Activated T-cell treated with anti-CD3 and anti-CD28 coated beads for 48 hours (primary cell): ENCODE results near the gene MCHR1.
A peak's percentile ranks its signal among the peaks of the same experiment; 100 is the strongest.

Experiments used
- DNase-seq: peaks from one replicate; pipeline ENCODE4 v3.0.0-alpha.2; 2020; ENCODE audit warnings: low read depth

Gene MCHR1, protein sequence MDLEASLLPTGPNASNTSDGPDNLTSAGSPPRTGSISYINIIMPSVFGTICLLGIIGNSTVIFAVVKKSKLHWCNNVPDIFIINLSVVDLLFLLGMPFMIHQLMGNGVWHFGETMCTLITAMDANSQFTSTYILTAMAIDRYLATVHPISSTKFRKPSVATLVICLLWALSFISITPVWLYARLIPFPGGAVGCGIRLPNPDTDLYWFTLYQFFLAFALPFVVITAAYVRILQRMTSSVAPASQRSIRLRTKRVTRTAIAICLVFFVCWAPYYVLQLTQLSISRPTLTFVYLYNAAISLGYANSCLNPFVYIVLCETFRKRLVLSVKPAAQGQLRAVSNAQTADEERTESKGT

DNA sequence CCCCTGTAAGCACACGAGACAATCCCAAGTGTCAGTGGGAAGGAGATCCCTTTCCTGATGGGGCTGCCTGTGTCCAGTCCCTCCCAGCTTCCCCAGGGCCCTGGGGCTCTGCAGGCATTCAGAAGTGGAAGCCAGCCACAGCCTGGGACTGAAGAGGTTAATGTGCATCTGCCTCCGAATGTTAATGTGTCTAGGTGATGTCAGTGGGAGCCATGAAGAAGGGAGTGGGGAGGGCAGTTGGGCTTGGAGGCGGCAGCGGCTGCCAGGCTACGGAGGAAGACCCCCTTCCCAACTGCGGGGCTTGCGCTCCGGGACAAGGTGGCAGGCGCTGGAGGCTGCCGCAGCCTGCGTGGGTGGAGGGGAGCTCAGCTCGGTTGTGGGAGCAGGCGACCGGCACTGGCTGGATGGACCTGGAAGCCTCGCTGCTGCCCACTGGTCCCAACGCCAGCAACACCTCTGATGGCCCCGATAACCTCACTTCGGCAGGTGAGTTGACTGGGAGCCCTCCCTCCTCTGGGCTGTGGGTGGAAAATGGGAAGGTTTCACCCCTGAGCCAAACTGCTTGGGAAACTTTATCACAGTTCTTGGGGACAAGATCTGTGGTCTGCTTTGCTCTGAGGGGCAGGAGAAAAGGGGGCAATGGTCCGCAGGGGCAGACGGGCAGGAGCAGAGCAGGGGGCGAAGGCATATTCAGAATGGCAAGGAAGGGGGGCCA is at the start of gene MCHR1:
MCHR1 (plus strand) TSS at position 236 of the 715 bp plus-strand sequence; CDS start at position 405, 169 bp downstream.
- no peak for DNase-seq

DNA sequence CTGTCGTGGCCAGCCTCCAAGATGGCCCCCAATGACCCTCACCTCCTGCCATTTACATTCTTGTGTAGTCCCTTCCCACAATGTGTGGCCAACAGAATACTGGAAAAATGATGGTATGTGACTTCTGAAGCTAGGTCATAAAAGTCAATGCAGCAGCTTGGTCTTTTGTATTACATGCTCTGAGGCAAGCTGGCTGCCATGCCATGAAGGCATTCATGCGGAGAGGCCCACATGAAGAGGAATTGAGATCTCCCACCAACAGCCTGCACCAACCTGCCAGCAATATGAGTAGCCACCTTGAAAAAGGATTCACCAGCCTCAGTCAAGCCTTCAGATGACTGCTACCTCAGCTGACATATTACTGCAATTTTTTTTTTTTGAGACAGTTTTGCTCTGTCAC is 47.4 kb upstream of the MCHR1 start:
- no peak for DNase-seq

DNA sequence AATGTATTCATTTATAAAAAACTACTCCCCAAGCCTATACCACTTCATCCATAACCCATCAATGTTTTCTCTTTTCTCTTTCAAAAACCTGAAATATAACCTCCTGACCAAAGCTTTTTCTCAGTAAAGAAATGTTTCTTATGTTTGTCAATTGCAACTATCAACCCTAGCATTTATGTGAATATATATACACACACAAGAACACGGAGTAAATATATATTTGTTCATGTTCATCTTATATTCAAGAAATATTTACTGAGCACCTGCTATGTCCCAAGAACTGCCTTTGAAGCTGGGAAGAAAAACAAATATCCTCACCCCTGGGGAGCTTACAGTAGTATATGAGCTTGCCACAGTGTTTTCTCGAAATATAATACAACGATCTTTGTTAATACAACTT is 46.2 kb upstream of the MCHR1 start:
- DNase-seq: no peak

DNA sequence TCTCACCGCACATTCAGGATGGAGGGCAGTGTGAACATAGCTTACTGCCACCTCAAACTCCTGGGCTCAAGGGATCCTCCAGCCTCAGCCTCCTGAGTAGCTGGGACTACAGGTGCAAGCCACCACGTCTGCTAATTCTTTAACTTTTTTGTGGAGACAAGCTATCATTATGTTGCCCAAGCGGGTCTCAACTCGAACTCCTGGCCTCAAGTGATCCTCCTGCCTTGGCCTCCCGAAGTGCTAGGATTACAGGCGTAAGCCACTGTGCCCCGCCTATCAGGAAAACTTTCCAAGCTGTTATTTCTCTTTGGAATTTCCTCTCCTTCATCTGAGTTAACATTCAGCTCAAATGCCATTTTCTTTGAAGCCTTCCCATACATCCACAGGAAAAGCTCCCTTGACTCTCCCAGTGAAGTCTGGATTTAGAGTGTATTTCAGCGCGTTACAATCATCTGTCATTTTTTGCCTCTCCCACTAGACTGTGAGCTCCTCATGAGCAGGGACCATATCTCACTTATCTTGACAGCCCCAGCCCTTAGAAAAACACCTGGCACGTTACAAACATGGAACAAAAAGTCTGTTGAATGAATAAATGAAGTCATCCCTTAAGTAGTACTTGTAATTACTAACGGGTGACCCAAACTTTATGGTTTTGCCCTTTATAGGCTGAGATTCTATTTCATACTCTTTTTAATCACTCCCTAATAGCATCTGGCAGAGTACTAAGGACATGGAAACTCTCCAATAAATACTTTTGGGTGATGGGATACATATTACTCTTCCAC is 45.0 kb upstream of the MCHR1 start:
- no peak for DNase-seq

DNA sequence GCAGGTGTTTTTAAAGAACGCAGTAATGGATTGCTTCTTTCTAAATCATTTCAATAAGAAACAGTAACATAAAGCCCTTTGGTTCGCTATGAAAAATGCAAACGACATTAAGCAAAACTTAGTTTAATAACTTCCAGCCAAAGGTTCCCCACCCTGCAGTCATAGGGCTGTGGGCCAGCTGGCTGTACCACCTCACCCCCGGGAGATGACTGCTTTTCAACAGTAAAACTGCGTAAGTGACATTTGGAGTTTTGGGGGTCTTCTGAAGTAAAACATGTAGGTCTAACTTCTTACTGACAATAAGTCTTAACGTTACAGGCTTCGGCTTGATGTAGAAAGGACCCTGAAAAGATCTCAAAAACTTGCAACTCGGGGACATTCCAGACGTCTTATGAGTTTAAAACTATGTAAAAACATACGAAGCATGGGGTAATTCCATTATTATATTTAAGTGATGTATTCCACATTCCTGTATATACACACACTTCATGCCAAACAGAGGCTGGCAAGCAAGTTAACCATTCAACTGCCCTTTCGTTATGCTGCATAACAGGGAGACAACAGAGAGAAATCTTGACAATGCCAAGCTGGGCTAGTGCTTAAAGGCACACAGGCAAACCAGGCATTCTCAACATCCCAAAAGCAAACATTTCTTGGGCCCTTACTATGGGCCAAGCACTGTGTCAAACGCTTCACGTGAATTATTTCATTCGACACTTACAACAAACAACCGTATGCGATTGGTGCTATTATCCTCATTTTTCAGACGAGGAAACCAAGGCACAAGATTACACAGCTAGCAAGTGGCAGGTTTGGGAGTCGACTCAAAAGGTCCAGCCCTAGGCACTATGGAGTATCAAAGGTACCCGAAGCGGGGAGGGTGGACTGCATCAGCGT is 44.0 kb upstream of the MCHR1 start:
- DNase-seq: no peak

DNA sequence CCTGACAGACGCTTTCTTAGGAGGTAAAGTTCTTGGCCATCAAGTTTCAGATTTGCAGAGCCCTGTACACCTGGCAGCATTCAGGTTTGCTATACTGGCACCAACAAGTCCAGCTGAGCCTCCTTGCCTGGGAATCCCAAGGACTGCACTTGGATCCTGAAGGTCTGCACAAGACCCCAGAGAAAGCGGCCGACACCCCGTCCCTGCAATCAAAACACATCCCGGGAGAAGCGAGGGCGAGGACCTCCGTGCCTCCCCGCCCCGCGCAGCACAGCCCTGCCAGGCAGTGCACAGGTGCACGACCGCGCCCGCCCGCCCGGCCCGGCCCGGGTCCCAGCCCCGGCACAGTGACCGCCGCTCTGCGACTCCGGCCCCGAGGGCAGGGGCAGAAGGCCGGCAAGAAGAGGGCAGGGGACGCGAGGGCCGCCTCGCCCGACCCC is 43.3 kb upstream of the MCHR1 start:
- no peak for DNase-seq

DNA sequence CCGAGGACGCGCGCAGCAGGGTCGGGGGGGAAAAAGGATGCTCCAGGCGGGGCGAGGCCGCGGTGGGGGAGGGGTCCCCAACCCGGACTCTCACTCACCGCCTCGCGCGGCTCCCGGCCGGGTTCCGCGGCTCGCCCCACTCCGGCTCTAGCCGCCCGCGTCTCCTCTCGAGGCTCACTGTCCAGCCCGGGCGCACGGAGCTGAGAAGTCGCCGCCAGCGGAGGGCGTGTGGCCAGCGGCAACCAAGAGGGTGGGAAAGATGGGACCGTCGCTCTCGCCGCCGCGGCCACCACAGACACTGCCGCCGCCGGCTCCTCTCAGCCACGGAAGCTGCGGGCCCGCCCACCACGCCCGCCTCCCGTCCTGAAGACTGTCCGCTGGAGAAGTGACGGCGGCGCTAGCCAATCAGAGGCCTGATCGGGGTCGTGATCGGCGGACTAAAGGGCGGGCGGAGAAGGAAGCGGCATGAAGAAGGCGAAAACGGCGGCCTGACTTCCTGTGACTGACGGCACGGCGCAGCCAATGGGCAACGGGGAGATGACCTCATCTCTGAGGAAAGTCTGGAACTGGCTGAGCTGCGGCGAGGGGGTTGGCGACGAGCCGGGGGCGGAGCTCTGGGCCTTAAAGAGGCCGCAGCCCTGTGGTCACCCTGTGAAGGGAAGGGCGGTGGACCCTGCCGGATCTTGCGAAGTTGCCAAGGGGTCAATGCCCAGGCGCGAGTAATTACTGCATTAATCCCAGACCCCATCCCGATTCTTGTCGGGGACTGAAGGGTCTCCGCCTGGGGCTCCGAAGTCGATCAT is 42.7 kb upstream of the MCHR1 start, which contains the start of gene MRTFA:
MRTFA (minus strand) TSS at position 340 of the 803 bp plus-strand sequence.
- DNase-seq: peak; percentile 99

DNA sequence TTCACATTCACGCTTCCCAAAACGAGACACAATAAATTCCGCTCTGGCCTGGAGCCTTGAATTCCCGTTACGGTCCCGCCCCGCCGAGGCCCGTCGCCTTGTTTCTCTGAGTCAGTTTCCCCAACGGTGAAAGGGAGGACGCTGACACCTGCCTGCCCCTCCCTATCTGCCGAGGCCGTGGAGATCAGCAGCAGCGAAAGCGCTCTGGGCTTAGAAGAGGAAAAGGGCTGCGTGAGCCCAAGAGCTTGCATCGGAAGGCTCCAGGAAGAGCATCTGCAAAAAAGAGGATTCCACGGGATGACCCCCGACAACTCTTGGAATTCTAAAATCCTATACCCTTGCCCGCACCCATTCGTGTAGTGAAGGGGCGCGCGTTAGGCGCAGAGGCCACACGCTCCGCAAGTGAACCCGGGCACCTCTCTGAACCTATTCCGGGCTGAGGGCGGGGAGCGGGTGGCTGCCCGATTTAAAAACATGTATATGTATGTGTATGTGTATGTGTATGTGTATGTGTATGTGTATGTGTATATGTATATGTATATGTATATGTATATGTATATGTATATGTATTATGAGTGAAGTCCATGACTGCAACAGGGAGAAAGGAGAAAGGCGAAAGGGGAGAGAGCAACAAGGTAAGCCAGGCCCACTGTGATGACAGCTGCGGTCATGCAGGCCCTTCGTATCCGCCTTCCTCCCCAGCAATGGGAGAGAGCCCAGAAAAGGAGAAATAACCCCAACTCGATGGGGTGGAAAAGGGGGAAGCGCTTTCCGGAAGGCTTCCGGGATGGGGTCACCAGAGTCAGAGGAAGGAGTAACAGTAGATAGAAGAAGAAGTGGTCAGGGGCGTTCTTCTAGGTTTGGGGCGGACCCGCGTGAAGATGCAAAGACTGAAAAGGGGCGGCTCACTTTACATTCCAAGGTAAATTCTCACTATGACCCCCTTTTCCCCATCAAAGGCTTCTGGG is 41.8 kb upstream of the MCHR1 start:
- DNase-seq: peak; percentile 59

DNA sequence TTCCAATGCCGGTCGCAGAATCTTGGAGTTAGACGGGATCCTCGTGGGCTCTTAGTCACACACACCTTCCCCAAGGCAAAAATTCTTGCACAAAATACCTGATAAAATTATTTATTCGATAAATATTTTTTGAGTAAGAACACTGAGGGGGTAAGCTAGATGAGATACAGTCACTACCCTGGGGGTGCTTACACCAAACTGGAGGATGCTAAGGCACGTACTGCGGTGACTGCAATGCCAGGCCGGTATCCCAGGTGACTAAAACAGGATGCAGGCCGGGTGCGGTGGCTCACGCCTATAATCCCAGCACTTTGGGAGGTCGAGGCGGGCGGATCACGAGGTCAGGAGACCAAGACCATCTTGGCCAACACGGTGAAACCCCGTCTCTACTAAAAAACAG is 41.0 kb upstream of the MCHR1 start:
- DNase-seq: no peak

DNA sequence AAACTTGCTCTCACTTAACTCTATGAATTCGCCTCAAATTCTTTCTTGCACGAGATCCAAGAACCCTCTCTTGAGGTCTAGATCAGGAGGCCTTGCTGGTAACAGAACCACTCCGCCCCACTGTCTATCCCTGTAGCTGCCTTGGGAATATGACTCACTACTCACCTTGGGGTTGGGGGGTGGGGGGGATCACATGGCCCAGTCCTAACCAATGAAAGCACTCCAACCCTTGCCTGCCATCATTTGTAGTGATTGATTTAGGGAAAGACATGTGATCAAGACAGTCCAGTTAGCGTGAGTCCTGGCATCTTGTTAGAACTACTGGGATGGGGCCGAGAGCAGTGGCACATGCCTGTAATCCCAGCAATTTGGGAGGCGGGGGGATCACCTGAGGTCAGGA is 38.0 kb upstream of the MCHR1 start:
- no peak for DNase-seq

DNA sequence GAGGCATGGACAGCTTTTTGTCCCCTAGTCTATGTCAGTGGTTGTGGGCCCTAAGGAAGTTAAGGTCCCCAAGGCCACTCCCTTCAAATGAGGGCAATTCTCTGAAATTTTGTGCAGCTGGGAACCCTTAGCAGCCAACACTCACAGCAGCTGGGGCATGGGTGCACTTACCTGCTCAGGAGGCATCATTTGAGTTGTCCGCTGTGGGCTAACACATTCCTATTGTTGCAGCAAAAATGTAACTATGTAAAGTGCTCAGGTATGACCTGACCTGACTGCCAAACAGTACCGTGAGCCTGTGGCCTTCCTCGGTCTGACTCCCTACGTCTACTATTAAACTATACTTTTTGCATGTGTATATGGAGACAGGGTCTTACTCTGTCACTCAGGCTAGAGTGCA is 37.0 kb upstream of the MCHR1 start:
- no peak for DNase-seq

DNA sequence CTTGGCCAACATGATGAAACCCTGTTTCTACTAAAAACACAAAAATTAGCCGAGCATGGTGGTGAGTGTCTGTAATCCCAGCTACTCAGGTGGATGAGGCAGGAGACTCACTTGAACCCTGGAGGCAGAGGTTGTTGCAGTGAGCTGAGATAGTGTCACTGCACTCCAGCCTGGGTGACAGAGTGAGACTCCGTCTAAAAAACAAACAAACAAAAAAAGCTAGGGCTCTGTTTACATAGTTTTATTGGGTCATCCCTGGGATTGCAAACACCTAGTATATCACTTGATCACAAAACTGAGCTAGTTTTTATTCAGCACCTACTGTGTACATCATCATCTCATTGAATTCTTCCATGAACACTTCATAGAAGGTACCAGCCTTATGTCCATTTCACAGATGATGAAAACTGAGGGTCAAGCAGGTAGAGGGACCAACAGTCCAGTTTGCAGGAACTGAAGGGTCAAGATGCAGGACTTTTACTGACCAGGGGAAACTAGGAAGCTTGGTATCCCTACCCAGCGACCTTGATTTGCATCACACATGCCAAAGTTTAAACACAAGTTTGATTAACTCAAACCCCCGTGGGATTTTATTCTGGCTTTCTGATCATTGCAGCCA is 33.6 kb upstream of the MCHR1 start:
- DNase-seq: no peak

DNA sequence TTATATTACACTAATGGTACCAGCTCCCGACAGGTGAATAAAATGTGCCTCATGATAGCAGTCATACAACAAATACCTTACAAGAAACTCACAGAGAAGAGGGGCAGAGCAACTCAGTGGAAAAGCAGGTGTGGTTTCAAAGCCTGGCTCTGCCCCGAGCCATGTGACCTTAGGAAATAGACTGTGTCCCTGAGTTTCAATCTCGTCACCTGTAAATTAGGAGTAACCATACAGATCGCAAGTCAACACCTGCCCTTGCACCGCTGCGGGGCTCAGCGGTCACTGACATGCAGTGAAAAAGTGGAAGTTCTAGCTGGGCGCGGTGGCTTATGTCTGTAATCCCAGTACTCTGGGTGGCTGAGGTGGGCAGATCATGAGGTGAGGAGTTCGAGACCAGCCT is 30.9 kb upstream of the MCHR1 start:
- DNase-seq: no peak

DNA sequence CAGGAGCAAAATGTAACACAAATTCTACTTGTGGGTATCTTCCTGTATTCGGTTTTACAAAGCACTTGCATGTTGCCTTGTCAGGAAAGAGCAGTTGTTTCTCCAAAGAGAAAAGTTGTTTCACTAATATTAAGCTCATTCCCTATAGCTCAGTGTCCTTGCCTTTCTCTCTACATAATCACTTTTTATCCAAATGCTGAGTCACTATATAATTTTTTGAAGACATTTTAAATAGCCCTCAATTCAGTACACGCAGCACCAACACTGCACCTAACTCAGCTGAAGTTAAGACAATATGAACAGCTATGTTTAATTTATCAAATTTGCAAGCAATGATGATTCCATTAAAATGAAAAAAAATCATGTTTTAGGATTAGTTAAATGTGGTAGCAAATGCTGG is 28.2 kb upstream of the MCHR1 start:
- DNase-seq: no peak

DNA sequence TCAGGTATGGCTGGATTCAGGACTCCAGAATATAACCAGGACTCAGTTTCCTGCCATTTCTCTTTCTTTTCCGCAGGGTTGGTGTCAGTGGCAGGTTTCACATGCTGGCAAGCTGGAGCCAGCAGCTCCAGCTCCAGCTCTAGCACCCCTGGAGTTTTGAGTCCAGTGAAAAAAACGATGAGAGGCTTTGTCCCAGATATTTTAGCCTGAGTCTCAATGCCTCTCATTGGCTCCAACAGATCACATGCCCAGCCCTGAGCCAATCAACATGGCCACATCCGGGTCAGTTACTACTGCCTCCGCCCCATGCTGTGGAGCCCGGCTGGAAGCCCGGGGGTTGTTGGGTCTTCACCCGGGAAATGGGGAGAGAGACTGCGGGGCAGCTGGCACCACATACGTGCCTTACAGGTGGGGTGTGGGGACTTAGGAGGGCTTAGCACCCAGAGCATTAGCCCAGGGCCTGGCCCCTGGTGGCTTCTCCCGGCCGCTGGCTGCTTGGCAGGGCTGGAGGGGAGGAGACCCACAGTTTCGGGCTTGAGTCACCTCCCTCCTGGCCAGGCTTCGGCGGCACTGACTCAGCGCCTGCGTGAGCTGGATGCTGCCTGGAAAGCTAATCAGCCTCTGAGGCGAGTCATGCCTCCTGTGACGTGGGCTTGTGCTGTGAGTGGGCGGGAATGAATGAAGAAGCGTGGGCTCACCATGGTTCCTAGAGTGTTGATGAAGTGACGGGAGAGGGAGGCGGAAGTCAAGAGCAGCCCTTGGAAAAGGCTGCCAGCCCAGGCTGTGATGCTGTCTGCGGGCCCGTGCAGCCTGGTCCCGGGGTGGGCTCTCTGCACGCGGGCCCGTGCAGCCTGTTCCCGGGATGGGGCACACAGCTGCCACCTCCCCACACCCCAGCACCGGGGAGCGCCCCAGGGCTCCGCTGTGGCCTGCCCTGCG is 27.5 kb upstream of the MCHR1 start:
- DNase-seq: peak; percentile 89

DNA sequence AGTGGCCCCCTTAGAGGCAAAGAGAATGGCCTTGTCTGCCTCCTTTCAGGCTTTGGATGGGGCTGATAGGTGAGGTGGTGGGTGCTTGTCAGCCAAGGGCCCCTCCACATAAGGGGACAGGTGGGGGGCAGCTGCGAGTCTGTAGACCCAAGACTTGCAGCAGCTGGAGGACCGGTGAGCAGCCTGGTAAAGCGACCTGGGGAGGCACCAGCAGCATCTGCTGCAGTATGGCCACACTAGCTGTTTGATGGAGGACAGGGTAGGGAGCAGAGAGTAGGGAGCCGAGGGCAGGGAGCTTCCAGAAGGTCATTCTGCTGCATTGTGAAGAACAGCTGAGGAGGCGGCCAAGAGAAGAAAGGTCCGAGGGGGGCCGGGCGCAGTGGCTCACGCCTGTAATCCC is 25.9 kb upstream of the MCHR1 start:
- no peak for DNase-seq

DNA sequence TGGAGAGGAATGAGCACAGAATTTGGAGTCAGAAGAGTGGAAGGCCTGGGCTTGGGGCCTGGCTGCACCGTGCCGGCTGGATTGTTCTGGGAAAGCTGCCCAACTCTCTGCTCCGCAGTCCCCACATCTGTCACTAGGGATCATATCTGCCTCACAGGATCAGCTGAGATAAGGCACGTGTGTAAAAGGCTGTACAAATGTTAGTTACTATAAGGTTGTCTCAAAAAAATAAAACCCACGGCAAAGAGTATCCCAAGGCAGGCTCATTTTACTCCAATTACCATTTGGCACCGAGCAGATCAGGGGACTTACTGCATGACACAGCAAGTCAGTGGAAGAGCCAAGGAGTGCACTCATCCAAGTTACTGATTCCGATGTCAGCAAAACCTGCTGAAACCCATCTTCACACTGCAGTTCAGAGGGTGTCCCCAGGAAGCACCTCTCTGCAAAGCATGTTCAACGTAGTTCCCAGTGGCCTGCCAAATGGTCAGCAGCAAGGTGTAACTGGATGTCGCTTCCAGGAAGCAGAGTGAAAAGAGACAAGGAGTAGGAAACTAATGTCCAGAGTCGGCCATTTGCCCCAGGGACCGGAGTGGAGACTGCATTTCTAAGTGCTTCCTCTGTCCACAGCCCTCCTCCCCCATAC is 24.6 kb upstream of the MCHR1 start:
- DNase-seq: no peak
